PC-3 (cell line): ENCODE results near the gene OR7C2.

Source experiments
- CTCF ChIP-seq: fragments of 300-600 bp; sonication (generic); conservative IDR thresholded peaks from 2 replicates; pipeline ENCODE4 v1.5.1; 2017; ENCODE audit warnings: antibody characterized with exemption, low read depth, mild to moderate bottlenecking, low read length
- EZH2 ChIP-seq: fragments of 300-600 bp; sonication (generic); IDR thresholded peaks from one replicate; pipeline ENCODE4 v1.6.1; 2017; ENCODE audit warnings: antibody characterized with exemption, mild to moderate bottlenecking, low read length; ENCODE audit not compliant: unreplicated experiment
- EZH2phosphoT487 ChIP-seq: fragments of 300-600 bp; sonication (generic); IDR thresholded peaks from 2 replicates; pipeline ENCODE4 v1.6.1; 2018; ENCODE audit warnings: mild to moderate bottlenecking, antibody characterized with exemption, low read length, borderline replicate concordance

- no peak for TF ChIP-seq CTCF
- no peak for TF ChIP-seq EZH2
- no peak for TF ChIP-seq EZH2phosphoT487
Observed at GRCh38 chr19:14933506-14933905, 7.8 kb upstream of the OR7C2 start.
